CD4-positive, alpha-beta T cell (primary cell): ENCODE data around the gene WDR64. TPM values are rescaled to one million over a fixed set of nuclear protein-coding genes. Genes with fewer than 3 reads are reported as not detected.

Experiments
- ATAC-seq: fragments of 200-7000 bp; cut with Tn5 transposase; one replicate; pipeline ENCODE4 v1.10.0; 2022; ENCODE audit warnings: mild to moderate bottlenecking; ENCODE audit not compliant: poor library complexity
- CTCF ChIA-PET: fragments of 350-600 bp; sonication (Branson Sonifier 250); formaldehyde crosslinking; loops from one replicate; lab custom pipeline; 2021; ENCODE audit warnings: antibody characterized with exemption, inconsistent platforms; lab: Charles Lee
- POLR2A ChIA-PET: fragments of 350-600 bp; sonication (Branson Sonifier 250); formaldehyde crosslinking; loops from one replicate; lab custom pipeline; 2021; ENCODE audit warnings: antibody characterized with exemption, inconsistent platforms; lab: Charles Lee
- DNase-seq, 14 experiments: peaks; one replicate each; pipeline ENCODE4 v3.0.0-alpha.2; 2013 to 2020; ENCODE audit warnings: mixed read lengths in 2 of 14
- H3K27ac ChIP-seq, 2 donors: one replicate each; pipeline versions ENCODE4 v1.5.1 to v1.7.0; 2013; ENCODE audit warnings: low read length in 2 of 2, low read depth in 1 of 2, mild to moderate bottlenecking in 1 of 2
- H3K27me3 ChIP-seq, 2 experiments: 1 replicate in 1 of 2; 2 replicates in 1 of 2; pipeline versions ENCODE4 v1.6.1 to v1.7.0; 2013; ENCODE audit warnings: low read length in 2 of 2, control low read depth in 1 of 2, mild to moderate bottlenecking in 1 of 2, moderate library complexity in 1 of 2; ENCODE audit not compliant: insufficient read depth in 2 of 2, control insufficient read depth in 1 of 2
- H3K36me3 ChIP-seq: one replicate; pipeline ENCODE4 v1.6.1; 2013; ENCODE audit warnings: low read length, control low read depth; ENCODE audit not compliant: insufficient read depth
- H3K4me1 ChIP-seq: one replicate; pipeline ENCODE4 v1.6.1; 2013; ENCODE audit warnings: low read length, control low read depth; ENCODE audit not compliant: insufficient read depth
- H3K4me3 ChIP-seq: one replicate; pipeline ENCODE4 v1.5.1; 2013; ENCODE audit warnings: mild to moderate bottlenecking, low read length, moderate library complexity
- H3K9me3 ChIP-seq, 2 experiments: 1 replicate in 1 of 2; 2 replicates in 1 of 2; pipeline versions ENCODE4 v1.6.1 to v1.7.0; 2013; ENCODE audit warnings: low read length in 2 of 2, mild to moderate bottlenecking in 2 of 2, control low read depth in 1 of 2, moderate library complexity in 1 of 2; ENCODE audit not compliant: control insufficient read depth in 1 of 2, insufficient read depth in 1 of 2
- H3K27ac Mint-ChIP-seq: one replicate; pipeline ENCODE4 v1.8.0; 2020; ENCODE audit warnings: mixed read lengths
- H3K27me3 Mint-ChIP-seq: one replicate; pipeline ENCODE4 v1.8.0; 2021; ENCODE audit warnings: mixed read lengths
- H3K36me3 Mint-ChIP-seq: one replicate; pipeline ENCODE4 v1.8.0; 2021; ENCODE audit warnings: low read depth, mixed read lengths
- H3K4me1 Mint-ChIP-seq: one replicate; pipeline ENCODE4 v1.8.0; 2021; ENCODE audit warnings: low read depth, mixed read lengths
- H3K4me3 Mint-ChIP-seq: one replicate; pipeline ENCODE4 v1.8.0; 2020; ENCODE audit warnings: mild to moderate bottlenecking, mixed read lengths
- H3K9me3 Mint-ChIP-seq: one replicate; pipeline ENCODE4 v1.8.0; 2020; ENCODE audit warnings: mixed read lengths
- CTCF ChIP-seq: fragments of 200-600 bp; IDR thresholded peaks from one replicate; pipeline ENCODE4 v1.8.0; 2022; ENCODE audit warnings: antibody characterized with exemption, mild to moderate bottlenecking
- intact Hi-C, 2 experiments: fragments of 100-400 bp; cut with DNase I in 1 of 2; cut with micrococcal nuclease in 1 of 2; formaldehyde crosslinking; loops; one replicate each; pipeline versions ENCODE4 v1.15.1 to v1.9.0; 2023 to 2025; cut with DNase I, micrococcal nuclease
- total RNA-seq, 174 experiments: library from RNA in 2 of 174; stranded (reverse) in 2 of 174; gene quantifications; one replicate each; pipeline ENCODE4 v1.2.3 and lab custom pipeline; 2021 to 2026

The WDR64 gene
- total RNA-seq, 2 experiments from 2014 or later = 0.67 TPM; not detected in 1

GRCh38 chr1:241682921-241683320 is 30.8 kb downstream of the WDR64 start:
- H3K27me3 Mint-ChIP-seq = peaks cover 8% of the 10 kb centered on the region
- intact Hi-C loops = no loop called here
- Histone ChIP-seq H3K27me3 (no peaks in the 10 kb centered on the region), H3K4me1 (no peaks in the 10 kb centered on the region), H3K27ac (no peak overlapping the region), H3K9me3 (no peaks in the 10 kb centered on the region), H3K36me3 (no peaks in the 10 kb centered on the region), H3K4me3 (no peak overlapping the region)
- H3K9me3 Mint-ChIP-seq = no peaks in the 10 kb centered on the region
- POLR2A ChIA-PET = no interaction called here
- no peaks in the 10 kb centered on the region for H3K36me3 Mint-ChIP-seq
- no peak overlapping the region for H3K4me3 Mint-ChIP-seq
- no peak for TF ChIP-seq CTCF
- peaks cover 2% of the 10 kb centered on the region for H3K4me1 Mint-ChIP-seq
- CTCF ChIA-PET = interaction anchor here (0.6 kb wide), 1 partner anchor 168 kb away, joined by 3 read pairs; no protein-coding TSS in a partner anchor
- no peak overlapping the region for H3K27ac Mint-ChIP-seq
- DNase-seq = no peak
- no peak for ATAC-seq

GRCh38 chr1:241684108-241684507 is 32.0 kb downstream of the WDR64 start:
- H3K27me3 Mint-ChIP-seq = peaks cover 8% of the 10 kb centered on the region
- H3K27ac ChIP-seq = no peak overlapping the region
- H3K4me3 Mint-ChIP-seq = no peak overlapping the region
- H3K27ac Mint-ChIP-seq = no peak overlapping the region
- H3K4me1 Mint-ChIP-seq = no peaks in the 10 kb centered on the region
- H3K36me3 ChIP-seq = no peaks in the 10 kb centered on the region
- no peaks in the 10 kb centered on the region for H3K9me3 ChIP-seq
- intact Hi-C loops = no loop called here
- DNase-seq (no peak), ATAC-seq (no peak)
- no peaks in the 10 kb centered on the region for H3K27me3 ChIP-seq
- H3K9me3 Mint-ChIP-seq = no peaks in the 10 kb centered on the region
- no peak overlapping the region for H3K4me3 ChIP-seq
- TF ChIP-seq CTCF = no peak
- no peaks in the 10 kb centered on the region for H3K4me1 ChIP-seq
- ChIA-PET POLR2A (no interaction called here), CTCF (no interaction called here)
- H3K36me3 Mint-ChIP-seq = no peaks in the 10 kb centered on the region

DNA sequence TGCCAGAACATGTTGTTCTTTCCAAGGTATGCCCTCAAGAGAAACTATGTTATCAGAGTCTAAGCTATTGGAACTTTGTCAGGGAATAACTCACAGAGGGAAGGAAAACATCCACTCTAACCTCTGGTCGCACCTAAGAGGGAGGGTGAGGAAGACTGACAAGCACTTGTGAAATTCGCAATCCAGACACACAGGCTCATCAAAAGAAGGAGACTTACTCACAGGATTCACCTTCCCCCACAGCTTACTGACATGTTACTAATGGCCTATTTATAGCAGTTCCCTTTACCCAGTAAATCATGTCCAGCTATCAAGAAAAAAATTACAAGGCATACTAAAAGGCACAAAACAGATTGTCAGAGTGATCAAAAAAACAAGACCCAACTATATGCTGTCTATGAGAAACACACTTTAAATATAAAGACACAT is 36.9 kb downstream of the WDR64 start:
- H3K27ac Mint-ChIP-seq = no peak overlapping the region
- Histone ChIP-seq H3K4me1 (no peaks in the 10 kb centered on the region), H3K27me3 (no peaks in the 10 kb centered on the region), H3K27ac (no peak overlapping the region), H3K4me3 (no peak overlapping the region), H3K9me3 (no peaks in the 10 kb centered on the region), H3K36me3 (no peaks in the 10 kb centered on the region)
- CTCF ChIA-PET = no interaction called here
- intact Hi-C loops = no loop called here
- DNase-seq = no peak
- no peak overlapping the region for H3K4me3 Mint-ChIP-seq
- no peak for ATAC-seq
- no peaks in the 10 kb centered on the region for H3K4me1 Mint-ChIP-seq
- no peaks in the 10 kb centered on the region for H3K9me3 Mint-ChIP-seq
- H3K36me3 Mint-ChIP-seq = no peaks in the 10 kb centered on the region
- POLR2A ChIA-PET = no interaction called here
- H3K27me3 Mint-ChIP-seq = peaks cover 8% of the 10 kb centered on the region
- no peak for TF ChIP-seq CTCF
